Left hindlimb (tissue), 1 donor: ENCODE data around the gene IL6ST.

Source experiments
- DNase-seq: peaks from one replicate; pipeline ENCODE4 v3.0.0-alpha.2; 2018

IL6ST gene

GRCh38 chr5:55894135-55894534 is 100.6 kb downstream of the IL6ST start:
- DNase-seq, result no peak

GRCh38 chr5:55892479-55892878 is 102.3 kb downstream of the IL6ST start:
- DNase-seq, result no peak

GRCh38 chr5:55888205-55888604 is 106.6 kb downstream of the IL6ST start:
- no peak for DNase-seq

- no peak for DNase-seq
Measured at GRCh38 chr5:55885359-55885758, 109.4 kb downstream of the IL6ST start.
